ENCODE measurements around the gene SF1. TPM values are rescaled to one million over a fixed set of nuclear protein-coding genes. Genes with fewer than 3 reads are reported as not detected.

The SF1 gene
- total and polyA plus RNA-seq, 12 donors = 76.2 to 395 (median 213) TPM

DNA sequence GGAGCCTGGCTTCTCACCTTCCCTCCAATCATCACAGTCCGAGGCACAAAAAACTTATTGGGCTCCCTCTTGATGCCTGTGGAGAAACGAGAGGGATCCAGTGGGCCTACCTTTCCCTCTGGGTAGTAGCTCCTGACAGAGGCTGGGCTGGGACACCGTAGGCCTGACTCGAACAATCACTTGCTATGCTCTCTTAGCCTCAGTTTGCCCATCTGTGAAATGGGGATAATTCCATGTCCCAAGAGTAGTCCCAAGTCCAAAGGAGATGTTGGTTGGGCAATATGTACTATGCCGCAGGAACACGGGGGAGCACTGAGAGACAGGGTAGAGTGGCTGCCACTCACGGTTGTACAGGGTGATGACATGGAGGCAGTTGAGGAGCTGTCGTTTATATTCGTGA is 26.8 kb downstream of the SF1 start:
- WGBS, 4 donors = 89 to 96% (median 94%) methylated on average over 9 of the region's 9 CpGs
- no peak for DNase-seq
- no peak for TF ChIP-seq POLR2A (IDR thresholded peaks at IDR 0.05)
- TF ChIP-seq, protein P1, sequence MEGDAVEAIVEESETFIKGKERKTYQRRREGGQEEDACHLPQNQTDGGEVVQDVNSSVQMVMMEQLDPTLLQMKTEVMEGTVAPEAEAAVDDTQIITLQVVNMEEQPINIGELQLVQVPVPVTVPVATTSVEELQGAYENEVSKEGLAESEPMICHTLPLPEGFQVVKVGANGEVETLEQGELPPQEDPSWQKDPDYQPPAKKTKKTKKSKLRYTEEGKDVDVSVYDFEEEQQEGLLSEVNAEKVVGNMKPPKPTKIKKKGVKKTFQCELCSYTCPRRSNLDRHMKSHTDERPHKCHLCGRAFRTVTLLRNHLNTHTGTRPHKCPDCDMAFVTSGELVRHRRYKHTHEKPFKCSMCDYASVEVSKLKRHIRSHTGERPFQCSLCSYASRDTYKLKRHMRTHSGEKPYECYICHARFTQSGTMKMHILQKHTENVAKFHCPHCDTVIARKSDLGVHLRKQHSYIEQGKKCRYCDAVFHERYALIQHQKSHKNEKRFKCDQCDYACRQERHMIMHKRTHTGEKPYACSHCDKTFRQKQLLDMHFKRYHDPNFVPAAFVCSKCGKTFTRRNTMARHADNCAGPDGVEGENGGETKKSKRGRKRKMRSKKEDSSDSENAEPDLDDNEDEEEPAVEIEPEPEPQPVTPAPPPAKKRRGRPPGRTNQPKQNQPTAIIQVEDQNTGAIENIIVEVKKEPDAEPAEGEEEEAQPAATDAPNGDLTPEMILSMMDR (IDR thresholded peaks at IDR 0.05) = no peak
- Histone ChIP-seq H3K9me3 (replicated peaks in 1 of 3) (no peaks in the 10 kb centered on the region), H3K4me3 (no peak overlapping the region), H3K36me3 (replicated peaks in 1 of 2) (no peaks in the 10 kb centered on the region), H3K27ac (no peak overlapping the region), H3K27me3 (no peaks in the 10 kb centered on the region), H3K4me1 (replicated peaks in 1 of 2) (no peaks in the 10 kb centered on the region)
- intact Hi-C loops (cut with DNase I) = no loop called here

DNA sequence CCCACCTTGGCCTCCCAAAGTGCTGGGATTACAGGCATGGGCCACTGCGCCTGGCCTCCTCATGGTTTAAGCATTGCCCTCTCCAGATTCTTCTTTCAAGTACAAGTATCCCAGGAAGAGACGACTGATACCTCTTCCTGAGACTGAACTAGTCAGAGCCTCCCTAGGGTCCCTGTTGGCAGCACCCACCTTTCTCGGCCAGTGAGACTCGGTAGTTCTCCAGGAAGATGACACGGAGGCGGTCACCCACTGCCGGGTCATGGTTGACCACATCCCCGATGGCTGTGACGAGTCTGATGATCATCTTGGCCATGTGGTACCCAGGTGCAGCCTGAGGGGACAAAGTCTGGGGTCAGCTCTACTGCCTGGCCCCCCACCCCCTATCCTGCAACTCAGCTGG is 27.2 kb downstream of the SF1 start:
- 91 to 99% (median 93%) methylated on average over 7 to 9 of the region's 9 CpGs for WGBS, 4 donors
- H3K27ac ChIP-seq = no peak overlapping the region
- H3K27me3 ChIP-seq = no peaks in the 10 kb centered on the region
- H3K9me3 ChIP-seq (replicated peaks in 1 of 3) = no peaks in the 10 kb centered on the region
- no peak for DNase-seq
- intact Hi-C loops (cut with DNase I) = no loop called here
- peaks cover 0 to 2% of the 10 kb centered on the region in 2 donors for H3K4me1 ChIP-seq (replicated peaks in 1 of 2)
- no peak overlapping the region for H3K4me3 ChIP-seq
- TF ChIP-seq POLR2A (IDR thresholded peaks at IDR 0.05) = no peak
- TF ChIP-seq, protein P1 (IDR thresholded peaks at IDR 0.05) = no peak
- no peaks in the 10 kb centered on the region for H3K36me3 ChIP-seq (replicated peaks in 1 of 2)

DNA sequence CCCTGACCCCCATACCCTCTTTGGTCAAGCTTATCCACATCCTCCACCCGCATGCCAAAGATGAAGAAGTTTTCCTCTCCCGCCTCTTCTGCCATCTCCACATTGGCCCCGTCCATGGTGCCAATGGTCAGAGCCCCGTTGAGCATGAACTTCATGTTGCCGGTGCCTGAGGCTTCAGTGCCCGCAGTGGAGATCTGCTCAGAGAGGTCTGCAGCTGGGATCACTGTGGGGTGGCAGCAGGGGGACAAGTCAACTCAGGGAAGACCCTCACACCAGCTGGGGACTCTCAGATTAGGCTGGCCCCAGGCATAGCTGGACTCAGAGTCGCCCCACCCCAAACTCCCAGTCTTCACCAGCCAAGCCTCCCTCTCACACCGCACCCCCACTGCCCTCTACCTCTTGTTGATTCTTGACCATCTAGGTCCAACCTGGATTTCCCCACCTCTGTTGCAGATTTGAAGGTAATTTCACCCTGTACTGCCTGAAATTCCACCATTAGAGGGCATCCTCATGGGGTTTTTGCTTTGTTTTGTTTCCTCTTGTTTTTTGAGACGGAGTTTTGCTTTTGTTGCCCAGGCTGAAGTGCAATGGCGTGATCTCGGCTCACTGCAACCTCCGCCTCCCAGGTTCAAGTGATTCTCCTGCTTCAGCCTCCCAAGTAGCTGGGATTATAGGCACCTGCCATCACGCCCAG is 27.8 kb downstream of the SF1 start:
- H3K4me1 ChIP-seq (replicated peaks in 1 of 2) = peaks cover 0 to 8% of the 10 kb centered on the region in 2 donors
- 89 to 95% (median 93%) methylated on average over 13 of the region's 13 CpGs for WGBS, 4 donors
- intact Hi-C loops (cut with DNase I) = no loop called here

DNA sequence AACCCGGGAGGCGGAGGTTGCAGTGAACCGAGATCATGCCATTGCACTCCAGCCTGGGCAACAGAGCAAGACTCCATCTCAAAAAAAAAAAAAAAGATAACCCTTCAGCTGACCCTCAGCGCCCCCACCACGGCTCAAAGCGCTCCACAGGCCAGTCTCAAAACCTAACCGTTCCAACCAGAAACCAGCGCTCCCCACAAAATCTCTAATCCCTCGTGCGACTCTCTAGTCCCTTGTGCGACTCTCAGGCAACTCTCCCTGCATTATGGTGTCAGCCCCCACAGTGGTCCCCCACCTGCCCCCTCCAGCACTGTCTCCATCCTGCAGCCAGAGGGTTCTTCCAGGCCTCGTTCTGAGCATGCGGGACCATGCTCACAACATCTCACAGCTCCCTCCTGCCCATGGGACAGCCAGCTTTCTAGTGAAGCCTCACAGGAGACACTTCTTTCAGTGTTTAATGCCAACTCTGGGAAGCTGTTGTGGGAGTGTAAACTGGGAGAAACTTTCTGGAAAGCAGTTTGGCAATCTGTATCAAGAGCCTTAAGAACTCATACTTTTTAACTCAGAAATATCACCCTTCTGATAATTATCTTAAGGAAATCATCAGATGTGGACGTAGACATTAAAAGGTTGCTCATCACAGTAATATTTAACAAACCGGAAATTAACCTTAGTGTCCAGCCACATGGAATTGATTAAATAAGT is 30.2 kb downstream of the SF1 start:
- TF ChIP-seq, protein P1 (IDR thresholded peaks at IDR 0.05) = no peak
- TF ChIP-seq POLR2A (IDR thresholded peaks at IDR 0.05) = no peak
- intact Hi-C loops (cut with DNase I) = no loop called here

More for the DNA sequence above, 27.8 kb downstream of the SF1 start:
- H3K4me3 ChIP-seq = no peak overlapping the region
- TF ChIP-seq, protein P1 (IDR thresholded peaks at IDR 0.05) = no peak
- TF ChIP-seq POLR2A (IDR thresholded peaks at IDR 0.05) = no peak
- H3K27me3 ChIP-seq = no peaks in the 10 kb centered on the region
- H3K27ac ChIP-seq = no peak overlapping the region
- no peak for DNase-seq
- no peaks in the 10 kb centered on the region for H3K36me3 ChIP-seq (replicated peaks in 1 of 2)
- no peaks in the 10 kb centered on the region for H3K9me3 ChIP-seq (replicated peaks in 1 of 3)

More for the DNA sequence above, 30.2 kb downstream of the SF1 start:
- Histone ChIP-seq H3K4me3 (no peak overlapping the region), H3K4me1 (replicated peaks in 1 of 2) (peaks cover 8 to 27% of the 10 kb centered on the region in 2 donors), H3K27me3 (no peaks in the 10 kb centered on the region), H3K9me3 (replicated peaks in 1 of 3) (no peaks in the 10 kb centered on the region), H3K27ac (no peak overlapping the region), H3K36me3 (replicated peaks in 1 of 2) (no peaks in the 10 kb centered on the region)
- 79 to 92% (median 88%) methylated on average over 13 to 15 of the region's 15 CpGs for WGBS, 4 donors
- DNase-seq = no peak

Data from adrenal gland (tissue), 12 donors.